Measurements from ENCODE around the gene RPL35A.
"Not testable (repeated sequence)": the region's sequence is repeated elsewhere in the genome, so short reads cannot be mapped to it uniquely, and the experiment has no call there.

The RPL35A gene

DNA sequence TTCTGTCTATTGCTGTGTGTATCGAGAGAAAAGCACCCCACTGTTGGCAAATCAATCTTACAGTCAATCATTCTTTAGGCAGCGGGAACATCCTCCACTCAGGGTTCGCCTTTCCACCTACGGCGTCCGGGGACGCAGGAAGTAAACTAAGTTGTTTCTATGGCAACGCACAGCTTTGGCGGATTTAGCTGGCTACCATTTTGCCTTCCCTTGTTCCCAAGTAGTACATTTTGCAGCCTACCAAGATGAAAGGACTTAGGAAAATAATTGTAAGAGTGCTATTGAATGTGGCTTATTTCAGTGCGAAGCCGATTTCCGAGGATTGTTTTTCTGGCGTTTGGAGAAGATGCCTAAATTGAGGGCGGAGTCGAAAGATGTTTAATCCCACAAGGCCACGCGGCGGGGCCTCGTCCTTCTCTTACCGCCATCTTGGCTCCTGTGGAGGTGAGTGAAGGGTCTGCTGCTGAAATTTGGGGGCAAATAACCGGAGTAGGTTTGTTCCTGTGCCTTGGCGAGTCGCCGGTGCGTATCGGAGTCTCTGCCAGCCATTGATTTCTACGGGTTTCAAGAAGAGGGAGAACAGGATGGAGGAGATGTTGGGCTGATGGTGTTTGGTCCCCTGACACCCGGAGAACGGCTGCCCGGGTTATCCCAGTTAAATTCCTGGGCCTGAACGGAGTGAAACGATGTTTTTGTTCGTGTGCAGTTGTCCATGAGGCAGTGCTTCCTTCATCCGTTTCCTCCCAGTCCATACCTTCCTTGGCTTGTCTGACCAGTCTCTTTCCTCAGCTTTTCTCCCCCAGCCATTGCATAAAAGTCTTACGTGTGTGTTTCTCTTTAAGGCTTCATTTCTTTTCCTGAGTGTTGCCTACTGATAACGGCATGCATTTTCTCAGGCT, at the start of gene RPL35A:
TSS of gene RPL35A (plus strand) at position 413 of the 899 bp plus-strand sequence. CDS start 778 bp downstream, outside the sequence.
- peak; percentile 99 for DNase-seq

- DNase-seq, result no peak
Measured at GRCh38 chr3:197901626-197902025, 48.4 kb upstream of the RPL35A start.

DNA sequence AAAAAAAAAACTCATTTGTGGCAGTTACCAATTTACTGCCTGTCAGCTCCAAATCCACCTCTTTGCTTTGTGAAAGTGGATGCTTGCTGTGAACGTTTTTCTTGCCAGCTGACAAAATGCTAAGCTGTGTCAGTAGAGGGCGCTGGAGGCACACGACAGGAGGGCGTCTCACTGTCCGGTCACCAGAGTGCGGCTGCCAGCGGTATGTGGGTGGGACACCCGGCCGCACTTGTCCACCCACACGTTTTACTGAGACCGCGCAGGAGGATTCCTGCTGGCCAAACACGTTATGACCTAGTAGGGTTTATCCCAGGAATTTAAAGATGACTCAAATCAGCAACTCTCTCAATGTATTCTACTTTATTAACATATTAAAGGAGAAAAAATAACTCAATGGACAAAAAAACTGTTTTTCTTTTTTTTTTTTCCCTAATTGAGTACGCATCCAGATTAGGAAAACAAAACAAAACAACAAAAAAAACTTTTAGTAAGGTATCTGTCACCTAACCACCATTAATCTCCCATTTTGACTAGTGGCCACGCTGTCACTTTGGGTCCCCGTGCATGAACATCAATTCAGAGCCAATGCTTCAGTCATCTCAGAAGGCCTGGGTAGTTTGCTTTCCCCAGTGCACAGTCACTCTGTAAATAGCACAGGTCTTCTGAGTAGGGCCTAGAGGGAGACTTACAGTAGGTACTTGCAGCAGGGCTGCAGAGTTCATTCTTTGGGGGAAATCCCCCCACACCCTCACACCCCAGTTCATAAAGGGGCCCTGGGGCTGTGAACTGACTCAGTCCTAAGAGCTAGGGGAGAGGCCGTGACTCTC, 43.8 kb upstream of the RPL35A start:
- DNase-seq, result peak; percentile 90

DNA sequence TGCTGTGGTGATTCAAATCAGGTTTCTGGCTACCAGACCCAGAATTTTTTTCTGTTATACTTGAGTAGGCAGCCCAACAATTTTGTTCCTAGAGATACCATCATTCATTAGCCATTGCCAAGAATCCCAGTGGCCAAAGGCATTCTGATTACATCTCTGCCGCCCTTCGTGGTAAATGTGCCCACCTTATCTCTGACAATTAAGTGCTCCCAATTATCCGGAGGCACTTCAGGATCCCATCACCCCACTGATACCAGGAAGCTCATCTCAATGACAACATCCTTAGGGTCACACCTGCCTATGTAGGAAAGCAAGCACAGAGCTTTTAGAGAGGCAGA, 43.2 kb upstream of the RPL35A start:
- DNase-seq, result no peak

DNA sequence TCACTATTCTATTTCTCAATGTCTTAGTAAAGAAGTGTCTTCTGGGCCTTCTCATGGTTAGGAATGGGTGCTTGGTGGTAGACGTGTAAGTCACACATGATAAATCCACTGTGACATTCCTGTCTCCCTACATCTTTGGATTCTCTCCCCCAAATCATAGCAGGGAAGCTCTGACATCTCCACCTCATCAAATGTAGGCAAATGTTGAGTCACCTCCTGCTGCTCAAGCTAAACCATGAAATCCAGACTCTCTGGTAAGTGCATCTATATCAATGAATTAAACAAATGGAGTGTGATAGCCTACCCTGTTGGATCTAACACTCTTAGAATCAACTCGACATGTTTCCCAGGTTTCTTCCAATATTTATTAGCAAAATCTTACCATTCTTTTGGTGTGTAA, 42.8 kb upstream of the RPL35A start:
- no peak for DNase-seq

- DNase-seq, result not testable (repeated sequence)
Measured at GRCh38 chr3:197908550-197908949, 41.4 kb upstream of the RPL35A start.

DNA sequence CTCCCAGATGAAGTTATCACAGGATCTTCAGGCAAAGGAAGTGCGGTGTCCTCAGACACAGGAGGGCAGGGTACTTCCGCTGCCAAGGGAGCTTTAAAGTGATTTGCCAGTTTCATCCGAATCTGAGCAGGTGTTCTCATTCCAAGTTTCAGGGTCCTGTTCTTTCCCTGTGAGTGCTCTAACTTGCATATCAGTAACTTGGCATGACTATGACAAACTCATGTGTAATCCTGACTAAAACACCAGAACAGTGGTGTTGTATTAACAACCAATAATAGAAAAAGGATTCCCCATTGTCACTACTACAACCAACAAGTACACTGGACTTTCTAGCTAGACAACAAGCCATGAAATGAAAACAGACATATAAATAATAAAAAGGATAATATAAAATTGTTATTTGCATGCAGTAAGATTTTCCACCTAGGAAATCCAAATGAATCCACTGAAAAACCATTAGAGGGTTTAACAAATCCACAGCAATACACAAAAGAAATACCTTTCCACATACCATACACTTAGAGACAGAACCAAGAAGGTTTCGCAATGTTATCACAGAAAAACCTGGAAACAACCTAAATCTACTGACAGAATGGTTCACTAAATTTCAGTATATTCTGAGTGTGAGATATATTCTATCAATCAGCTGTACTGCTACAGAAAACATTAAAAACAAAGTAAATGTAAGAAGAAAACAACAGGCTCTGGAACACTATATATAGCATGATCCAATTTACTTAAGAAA, 40.9 kb upstream of the RPL35A start:
- no peak for DNase-seq

GRCh38 chr3:197912741-197913476, 37.1 kb upstream of the RPL35A start:
- no peak for DNase-seq

- DNase-seq, result no peak
Measured at GRCh38 chr3:197913641-197914380, 36.2 kb upstream of the RPL35A start.

DNA sequence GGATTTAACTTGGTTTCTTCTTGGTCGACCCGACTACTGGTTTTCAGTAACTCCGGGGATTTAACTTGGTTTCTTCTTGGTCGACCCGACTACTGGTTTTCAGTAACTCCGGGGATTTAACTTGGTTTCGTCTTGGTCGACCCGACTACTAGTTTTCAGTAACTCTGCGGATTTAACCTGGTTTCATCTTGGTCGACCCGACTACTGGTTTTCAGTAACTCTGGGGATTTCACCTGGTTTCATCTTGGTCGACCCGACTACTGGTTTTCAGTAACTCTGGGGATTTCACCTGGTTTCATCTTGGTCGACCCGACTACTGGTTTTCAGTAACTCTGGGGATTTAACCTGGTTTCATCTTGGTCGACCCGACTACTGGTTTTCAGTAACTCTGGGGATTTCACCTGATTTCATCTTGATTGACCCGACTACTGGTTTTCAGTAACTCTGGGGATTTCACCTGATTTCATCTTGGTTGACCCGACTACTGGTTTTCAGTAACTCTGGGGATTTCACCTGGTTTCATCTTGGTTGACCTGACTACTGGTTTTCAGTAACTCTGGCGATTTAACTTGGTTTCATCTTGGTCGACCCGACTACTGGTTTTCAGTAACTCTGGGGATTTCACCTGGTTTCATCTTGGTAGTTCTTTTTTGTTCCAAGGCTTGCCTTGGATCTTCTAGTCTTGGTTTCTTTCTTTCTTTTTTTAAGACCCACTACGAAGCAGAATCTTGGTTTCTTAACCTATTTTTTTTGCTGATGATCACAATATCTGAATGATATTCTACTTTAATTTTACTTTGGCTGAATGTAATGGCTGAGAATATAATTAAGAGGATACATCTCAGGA, 28.3 kb upstream of the RPL35A start:
- not testable (repeated sequence) for DNase-seq

- peak; percentile 18 for DNase-seq
Measured at GRCh38 chr3:197926418-197926817, 23.6 kb upstream of the RPL35A start.

- not testable (repeated sequence) for DNase-seq
Measured at GRCh38 chr3:197927578-197927977, 22.4 kb upstream of the RPL35A start.

GRCh38 chr3:197936819-197937384, 13.1 kb upstream of the RPL35A start:
- no peak for DNase-seq

- peak; percentile 7 for DNase-seq
Measured at GRCh38 chr3:197940745-197941384, 9.1 kb upstream of the RPL35A start.

DNA sequence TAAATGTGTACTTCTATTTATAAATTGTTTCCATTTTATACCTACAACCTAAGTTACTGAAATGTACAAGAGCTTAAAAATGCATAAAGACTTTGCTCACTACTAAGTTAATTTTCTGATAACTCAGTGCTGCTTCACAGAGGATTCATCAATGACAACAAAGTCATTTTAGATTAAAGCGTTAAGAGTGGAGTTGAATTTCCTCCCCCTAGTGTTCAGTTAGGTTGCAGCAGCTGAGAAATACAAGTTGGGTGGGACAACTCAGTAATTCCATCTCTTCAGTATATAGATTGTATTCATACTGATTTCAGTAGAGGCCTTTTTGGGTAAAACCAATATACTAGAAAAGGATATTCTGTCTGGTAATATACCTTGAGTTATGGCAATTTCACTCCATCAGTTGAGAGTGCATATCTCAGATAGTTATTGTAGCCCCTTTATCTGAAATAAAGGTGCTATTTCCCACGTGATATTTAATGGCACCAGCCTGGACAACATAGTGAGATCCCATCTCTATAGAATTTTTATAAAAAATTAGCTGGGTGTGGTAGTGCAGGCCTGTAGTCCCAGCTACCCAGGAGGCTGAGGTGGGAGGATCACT, 6.9 kb upstream of the RPL35A start:
- peak; percentile 82 for DNase-seq

- no peak for DNase-seq
Measured at GRCh38 chr3:197949191-197949777, 706 bp upstream of the RPL35A start.

DNA sequence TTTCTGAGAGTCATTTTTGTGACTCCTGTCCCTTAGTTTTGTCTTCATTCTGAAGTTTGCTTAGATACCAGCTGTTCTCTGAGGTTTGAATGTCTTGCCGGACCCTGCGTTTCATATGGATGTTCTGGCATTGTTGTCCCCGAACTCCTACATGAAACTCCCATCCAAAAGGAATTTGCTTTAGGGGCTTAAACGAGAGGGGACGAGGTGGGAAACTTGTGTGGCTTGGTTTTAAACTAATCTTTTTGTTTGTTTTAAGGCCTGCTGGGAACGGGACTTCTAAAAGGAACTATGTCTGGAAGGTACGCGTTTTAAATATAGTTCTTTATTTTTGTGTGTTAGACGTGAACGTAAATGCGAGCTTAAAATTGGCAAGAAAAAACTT, 679 bp downstream of the RPL35A start:
- no peak for DNase-seq

DNA sequence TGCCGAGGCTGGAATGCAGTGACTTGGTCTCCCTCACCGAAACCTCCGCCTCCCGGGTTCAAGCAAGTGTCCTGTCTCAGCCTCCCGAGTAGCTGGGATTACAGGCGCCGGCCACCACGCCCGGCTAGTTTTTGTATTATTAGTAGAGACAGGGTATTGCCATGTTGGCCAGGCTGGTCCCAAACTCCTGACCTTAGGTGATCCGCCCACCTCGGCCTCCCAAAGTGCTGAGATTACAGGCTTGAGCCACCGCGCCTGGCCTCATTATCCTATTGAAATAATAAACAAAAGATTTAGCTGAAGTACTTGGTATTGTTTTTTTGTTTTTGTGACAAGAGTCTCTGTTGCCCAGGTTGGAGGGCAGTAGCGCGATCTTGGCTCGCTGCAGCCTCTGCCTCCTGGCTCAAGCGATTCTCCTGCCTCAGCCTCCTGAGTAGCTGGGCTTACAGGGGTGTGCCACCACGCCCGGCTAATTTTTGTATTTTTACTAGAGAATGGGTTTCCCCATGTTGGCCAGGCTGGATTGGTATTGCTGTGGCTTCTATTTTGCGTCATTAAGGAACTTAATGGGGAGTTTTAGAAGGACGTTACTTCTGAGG, 1.5 kb downstream of the RPL35A start:
- DNase-seq, result no peak

GRCh38 chr3:197952440-197952839, 2.5 kb downstream of the RPL35A start:
- DNase-seq, result no peak
